Eye (tissue), 1 donor: ENCODE results near the gene PARVB.
A peak's percentile ranks its signal among the peaks of the same experiment; 100 is the strongest.

Experiments used
- DNase-seq: peaks from one replicate; pipeline ENCODE4 v3.0.0-alpha.2; 2015

Gene PARVB

DNA sequence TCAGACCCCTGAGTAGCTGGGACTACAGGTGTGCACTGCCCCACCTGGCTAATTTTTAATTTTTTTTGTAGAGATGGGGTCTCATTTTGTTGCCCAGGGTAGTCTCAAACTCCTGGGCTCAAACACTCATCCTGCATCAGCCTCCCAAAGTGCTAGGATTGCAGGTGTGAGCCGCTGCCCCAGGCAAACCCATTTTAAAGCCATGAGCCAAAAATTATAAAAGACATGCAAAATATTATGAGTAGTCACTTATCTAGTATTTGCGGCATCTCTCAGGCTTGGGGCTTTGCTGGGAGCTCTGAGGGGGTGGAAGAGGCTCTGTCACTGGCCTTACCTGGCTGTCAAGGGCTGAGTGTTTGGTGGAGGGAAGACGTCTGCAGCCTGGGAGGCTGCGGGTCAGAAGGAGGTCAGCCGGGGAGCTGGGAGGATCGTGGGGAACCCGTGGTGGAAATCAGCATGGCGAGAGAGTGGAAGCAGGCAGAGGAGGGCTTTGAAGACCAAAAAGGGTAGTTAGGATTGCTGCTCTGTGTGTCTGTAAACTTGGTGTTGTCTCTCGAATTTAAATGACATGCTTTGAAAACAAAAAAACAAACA lies 87.6 kb downstream of the PARVB start:
- DNase-seq = no peak

DNA sequence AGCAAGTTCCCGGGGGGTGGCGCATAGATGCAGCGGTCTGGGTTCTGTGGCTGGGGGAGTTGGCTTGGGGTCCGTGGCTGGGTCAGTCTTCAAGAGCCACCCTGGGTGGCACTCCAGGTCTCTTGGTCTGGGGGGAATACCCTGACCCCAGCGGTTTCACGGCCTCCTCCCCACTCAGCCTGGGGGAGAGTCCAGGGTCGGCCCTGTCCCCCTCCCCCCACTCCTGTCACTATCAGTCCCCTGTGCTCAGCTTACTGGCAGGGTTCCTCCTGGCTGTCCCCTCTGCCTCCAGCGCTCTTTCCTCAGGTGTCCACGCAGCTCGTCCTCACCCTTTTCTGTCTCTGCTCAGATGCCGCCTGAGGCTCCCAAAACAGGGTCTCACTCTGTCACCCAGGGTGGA lies 88.1 kb downstream of the PARVB start:
- DNase-seq = no peak

DNA sequence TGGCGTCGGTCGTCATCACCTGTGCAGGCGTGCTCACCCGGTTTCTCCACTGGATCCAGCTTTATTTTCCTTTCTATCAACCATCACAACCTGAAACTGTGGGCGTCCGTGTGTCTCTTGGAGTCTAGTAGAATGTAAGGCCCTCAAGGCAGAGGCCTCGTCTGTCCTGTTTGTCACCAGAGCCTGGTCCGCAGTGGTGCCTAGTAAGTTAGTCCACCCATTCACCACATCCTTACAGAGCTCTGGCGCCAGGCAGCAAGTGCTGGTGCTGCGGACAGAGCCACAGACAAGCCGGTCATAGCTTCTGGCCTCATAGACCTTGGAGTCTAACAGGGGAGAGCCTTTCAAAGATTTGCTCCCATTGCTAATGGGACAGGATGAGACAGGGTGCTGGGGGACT lies 92.2 kb downstream of the PARVB start:
- no peak for DNase-seq

DNA sequence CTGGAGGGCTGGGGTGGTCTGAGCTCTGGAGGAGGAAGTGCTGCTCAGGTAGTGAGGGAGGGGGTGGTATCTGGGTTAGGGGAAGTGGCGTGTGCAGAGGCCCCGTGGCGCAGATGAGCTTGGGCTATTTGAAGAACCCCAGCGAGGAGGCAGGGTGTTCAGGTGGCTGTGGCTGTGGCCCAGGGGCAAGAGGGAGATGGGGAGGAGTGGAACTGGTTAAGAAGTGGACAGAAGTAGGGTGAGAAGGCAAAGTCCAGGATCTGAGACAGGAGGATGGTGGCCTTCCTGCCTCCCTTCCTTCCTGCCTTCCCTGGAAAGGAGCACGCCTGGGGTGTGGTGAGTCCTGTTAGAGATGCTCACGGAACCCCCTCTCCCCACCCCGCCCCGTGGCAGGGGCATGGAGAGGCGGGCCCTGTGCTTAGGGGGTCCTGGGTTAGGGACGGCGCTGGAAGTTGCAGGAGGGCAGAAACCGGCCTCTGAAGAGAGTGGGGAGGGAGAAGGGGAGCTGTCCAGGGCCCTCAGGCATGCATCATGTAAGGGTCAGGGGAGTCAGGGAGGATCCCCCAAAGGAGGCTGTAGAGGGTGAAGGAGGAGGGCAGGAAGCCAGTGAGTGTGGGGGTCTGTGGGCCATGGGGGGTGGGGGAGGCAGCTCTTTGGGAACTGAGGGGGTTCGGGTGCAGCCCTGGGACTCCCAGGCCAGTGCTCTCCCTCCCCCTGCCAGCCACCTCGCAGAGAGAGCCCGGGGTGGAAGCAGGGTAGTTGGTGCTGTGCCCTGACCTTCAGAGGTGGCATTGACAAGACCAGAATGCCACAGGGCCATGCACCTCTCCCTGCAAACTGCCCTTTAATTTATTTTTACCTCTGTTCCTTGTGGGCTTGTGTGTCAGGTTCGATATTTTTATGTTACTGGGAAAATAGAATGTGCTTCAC lies 92.9 kb downstream of the PARVB start:
- no peak for DNase-seq

DNA sequence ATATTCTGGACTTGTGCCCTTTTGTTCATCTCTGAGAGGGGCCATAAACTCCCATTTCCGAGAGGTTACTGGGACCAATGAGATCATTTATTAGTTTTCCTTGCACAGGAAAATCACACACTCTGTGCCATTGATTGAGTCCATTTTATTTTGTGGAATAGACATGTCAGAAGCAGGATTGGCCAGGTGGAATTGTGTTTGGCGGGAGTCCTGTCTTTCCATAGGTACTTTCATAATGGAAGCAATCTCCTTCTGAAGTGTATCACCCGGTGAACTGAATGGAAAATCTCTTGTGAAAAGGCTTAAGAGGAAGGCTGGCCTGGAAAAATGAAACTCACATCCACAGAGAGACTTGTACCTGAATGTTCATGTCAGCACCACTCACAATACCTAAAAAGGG lies 93.6 kb downstream of the PARVB start:
- DNase-seq = no peak

DNA sequence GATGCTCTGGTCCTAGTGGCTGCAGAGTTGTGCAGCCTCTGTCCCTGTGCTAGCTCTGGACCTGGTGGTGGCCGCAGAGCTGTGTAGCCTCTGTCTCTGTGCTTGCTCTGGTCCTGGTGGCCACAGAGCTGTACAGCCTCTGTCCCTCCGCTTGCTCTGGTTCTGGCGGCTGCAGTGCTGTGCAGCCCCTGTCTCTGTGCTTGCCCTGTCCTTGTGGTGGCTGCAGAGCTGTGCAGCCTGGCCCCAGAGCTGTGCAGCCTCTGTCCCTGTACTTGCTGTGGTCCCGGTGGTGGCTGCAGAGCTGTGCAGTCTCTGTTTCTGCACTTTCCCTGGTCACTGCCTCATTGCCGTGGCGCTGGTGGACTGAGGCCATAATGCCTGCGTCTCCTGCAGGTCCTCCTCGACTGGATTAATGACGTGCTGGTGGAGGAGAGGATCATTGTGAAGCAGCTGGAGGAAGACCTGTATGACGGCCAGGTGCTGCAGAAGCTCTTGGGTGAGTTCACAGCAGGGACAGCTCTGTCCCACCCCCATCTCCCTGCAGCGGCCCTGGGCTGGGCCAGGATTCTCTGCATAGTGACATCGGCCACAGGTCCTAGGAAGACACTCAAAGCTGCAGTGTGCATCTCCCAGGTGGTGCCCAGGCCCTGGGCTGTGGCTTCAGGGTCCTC lies 94.7 kb downstream of the PARVB start:
- DNase-seq = no peak

DNA sequence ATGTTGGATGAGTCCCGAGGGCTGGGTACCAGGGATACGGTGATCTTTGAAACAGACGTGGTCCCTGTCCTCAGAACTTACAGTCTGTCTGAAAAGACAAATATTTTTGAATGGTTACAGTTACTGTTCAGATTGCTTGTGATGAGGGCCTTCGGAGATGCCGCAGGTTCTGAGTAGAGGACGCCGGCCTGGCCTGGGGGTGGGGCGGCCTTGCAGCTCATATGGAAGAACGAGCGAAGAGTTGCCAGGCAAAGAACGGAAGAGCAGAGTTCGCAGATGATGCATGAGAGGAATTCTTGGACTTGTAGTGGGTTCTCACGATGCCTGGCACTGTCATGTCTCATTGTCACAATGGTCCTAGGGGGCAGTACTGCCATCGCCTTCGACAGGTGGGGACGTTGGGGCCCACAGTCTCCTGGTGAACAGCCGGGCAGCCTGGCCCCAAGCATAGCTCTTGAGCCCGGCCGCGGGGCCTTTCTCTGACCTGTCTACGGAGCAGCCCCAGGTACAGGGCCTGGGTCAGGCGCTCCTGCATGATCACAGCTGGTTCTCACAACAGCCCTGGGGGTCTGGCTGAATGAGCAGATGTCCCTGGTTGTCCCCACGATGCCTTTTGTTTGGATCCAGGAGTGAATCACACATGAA lies 95.7 kb downstream of the PARVB start:
- DNase-seq = no peak

DNA sequence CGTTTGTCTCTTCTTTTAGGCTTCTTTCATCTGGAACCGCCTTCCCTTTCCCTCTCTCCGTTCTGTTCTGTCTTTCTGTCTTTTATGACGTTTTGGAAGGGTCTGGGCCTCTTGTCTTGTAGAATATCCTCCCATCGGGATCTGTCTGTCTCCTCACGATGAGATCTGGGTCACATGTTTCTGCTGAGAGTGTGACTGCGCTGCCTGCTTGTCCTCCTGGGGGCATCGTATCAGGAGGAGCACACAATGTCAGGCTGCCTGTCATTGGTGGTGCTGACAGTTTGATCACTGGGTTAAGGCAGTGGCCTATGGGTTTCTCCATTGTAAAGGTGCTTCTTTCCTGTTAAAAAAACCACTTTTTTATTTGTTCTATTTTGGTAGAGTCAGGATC lies 96.2 kb downstream of the PARVB start:
- no peak for DNase-seq

DNA sequence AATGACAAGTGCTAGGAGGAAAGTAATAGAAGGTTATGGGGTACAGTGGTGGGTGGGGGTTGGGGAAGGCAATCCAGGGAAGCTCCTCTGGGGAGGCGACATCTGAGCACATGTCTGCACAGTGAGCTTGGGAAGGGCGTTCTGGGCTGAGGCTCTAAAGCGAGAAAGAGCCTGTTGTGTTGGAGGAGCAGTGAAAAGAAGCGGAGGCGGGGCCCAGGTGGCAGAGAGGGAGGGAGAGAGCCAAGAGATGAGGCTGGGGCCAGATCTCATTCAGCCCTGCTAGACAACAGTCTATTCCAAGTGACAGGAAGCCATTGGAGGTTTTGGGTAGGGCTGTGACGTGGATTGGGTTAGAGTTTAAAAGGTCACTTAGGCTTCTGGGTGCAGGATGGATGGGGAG lies 101.3 kb downstream of the PARVB start:
- no peak for DNase-seq

DNA sequence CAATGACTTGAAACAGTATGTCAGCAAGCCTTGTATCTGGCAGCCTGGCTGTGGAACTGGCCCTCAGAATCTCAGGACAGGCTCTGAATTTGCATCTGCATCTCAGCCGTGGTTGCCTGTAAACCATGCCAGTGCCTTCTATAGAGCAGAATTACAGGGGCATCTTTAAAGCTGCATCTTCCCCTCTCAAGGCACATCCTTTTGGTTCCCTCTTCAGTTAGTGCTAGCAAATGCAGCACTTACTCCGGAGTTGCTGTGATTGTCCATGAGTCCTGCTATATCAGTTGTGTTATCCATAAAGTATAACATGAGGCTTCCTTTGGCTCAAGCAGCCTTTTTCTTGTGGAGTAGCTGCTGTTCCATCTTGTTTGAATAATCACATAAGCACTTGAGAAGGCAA lies 102.7 kb downstream of the PARVB start:
- no peak for DNase-seq

DNA sequence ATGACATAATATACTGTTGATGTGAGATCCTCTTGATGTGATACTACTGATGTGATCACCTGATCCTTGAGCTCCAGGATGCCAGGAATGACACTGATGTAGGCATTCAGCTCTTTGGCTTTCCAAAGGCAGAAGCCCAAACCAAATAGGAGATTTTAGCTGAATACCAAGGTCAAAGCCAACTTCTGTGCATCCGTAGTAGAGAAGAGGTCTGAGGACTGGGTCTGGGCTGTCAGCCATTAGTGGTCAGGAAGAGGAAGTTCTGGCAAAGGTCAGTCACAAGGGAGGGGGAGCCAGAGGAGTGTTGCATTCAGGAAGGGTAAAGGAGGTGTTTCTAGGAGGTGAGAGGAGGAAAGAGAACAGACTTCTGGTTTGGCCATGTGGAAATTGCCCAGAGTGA lies 103.3 kb downstream of the PARVB start:
- no peak for DNase-seq

DNA sequence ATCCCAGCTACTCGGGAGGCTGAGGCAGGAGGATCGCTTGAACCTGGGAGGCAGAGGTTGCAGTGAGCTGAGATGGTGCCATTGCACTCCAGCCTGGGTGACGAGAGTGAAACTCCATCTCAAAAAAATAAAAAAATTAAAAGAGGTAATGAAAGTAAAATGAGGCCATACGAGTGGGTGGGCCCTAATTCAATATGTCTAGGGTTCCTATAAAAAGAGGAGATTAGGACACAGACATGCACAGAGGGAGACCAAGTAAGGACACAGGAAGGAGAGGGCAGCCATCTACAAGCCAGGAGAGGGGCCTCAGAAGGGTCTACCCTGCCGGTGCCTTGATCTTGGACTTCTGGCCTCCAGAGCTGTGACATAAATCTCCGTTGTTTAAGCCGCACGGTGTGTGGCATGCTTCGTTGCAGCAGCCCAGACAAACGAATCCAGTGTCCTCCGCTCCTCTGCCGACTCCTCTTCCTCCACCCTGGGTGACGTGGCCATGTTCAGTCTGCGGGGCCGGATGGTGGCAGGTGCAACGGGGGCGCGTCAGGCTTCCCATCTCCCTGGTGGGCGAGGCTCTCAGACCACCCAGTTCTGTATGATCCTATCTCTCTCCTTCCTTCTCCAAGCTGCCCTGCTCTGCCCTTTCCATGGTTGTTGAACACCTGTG lies 105.0 kb downstream of the PARVB start:
- DNase-seq = peak; percentile 45

DNA sequence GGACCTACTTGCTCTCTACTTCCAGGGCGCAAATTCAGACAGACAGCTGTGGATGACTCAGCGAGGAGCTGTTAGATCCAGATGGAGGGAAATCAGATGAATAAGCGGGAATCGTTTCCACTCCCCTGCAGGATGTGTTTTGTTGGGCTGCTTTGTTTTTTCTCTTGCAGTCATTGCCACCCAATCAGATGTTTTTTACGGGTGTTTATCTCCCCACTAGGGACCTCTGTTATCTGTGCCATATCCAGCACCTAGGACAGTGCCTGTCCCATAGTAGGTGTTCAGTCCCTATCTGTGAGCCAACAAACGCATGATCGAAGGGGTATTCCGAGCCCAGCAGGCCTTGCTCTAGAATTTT lies 105.5 kb downstream of the PARVB start:
- DNase-seq = peak; percentile 65

DNA sequence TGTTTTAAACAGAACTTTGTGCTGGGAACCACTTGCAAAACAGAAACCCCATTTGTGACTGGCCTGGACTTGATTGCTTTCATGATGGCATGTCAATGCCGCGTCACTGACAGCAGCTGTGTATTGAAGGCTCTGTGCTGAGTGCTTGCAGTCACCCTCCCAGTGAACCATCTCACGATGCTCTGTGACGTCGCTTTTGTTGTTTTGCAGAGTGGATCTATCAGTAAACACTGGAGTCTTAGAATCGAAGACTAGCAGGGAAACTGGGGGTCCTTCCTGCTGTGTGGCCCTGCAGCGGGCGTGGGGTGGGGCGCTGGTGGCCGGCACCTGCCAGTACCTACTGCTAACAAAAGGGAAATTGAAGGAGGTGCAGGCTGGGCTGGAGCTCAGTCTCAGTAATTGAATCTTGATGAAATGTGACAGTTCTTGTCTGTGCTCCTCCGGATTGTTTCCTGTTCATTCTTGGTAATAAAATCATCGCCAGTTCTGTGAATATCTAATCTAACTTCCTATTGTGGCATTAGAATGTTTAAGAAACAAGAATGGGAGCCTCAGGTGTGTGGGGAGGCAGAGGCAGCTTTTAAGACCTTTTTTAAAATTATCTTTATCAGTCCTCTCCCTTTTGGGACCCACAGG lies 106.1 kb downstream of the PARVB start:
- DNase-seq = peak; percentile 90

DNA sequence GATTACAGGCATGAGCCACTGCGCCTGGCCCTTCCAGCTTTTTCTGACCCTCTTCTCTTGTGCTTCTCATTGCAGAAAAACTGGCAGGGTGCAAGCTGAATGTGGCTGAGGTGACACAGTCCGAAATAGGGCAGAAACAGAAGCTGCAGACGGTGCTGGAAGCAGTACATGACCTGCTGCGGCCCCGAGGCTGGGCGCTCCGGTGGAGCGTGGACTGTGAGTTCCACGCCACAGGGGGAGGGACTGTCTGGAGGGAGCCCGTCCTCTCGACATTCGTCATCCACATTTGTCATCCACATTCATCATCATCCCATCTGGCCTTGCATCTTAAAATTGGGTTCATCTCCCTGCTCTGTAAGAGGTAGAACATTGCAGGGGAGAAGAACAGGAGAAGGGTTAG lies 107.3 kb downstream of the PARVB start:
- DNase-seq = no peak

DNA sequence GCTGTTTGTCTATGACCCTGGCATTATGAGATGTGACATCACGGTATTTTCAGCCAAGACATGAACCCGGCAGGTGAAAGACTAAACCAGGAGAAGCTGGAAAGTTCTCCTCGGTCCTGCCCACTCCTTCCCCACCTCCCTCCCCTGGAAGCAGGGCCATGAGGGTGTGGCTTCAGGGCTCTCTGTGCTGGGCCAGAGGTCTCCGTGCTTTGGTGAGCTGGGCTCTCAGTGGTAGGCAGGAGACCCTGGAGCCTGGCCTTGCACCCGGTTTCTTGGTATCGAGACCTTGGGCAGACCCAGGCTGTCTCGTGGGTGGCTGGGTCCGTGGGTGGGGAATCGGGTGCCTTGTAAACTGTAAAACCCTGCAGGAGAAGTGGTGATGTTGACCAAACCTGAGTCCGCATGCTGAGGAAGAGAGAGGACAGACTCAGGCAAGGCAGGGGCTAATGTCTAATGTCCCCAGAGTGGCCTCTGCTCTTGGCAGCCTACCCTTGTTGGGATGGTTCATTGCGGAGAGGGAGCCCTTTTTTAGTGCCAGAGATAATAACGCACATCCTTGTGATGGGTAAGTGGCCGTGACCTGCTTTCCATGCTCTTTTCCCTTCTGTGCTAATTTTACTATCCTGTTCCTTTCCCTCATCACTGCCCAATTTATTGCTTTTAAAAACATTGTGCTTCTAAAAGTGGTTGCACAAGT lies 108.0 kb downstream of the PARVB start:
- no peak for DNase-seq

DNA sequence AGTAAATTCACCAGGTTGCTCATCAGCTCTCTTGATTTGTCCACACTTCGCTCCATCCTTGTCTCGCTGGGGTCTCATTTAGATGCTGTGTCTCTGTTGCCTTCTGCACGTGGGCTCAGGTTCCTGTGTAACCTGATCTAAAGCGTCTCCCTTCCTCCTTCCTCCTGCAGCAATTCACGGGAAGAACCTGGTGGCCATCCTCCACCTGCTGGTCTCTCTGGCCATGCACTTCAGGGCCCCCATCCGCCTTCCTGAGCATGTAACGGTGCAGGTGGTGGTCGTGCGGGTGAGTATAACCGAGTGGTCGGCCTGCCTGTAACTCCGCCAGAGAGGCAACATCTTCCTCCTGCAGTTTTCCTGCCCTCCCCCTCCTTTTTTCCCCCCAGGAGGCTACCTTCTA lies 108.6 kb downstream of the PARVB start:
- no peak for DNase-seq

DNA sequence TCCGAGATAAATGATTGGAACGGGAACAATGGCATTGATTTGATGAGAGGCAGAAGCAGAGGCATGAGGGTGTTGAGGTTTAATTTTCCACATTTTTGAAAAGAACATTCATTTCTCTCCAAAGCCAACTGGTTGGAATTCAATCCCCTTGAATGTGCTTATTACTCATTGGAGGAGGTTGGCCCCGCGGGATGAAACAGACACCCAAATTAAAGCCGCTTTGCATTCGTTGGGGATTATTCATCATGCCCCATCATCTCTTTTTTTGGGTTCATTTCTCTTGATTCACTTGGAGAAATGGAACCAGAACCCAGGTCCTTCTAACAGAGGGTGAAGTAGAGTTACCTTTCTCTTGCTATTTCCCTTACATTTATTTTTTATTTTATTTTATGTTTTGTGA lies 109.1 kb downstream of the PARVB start:
- no peak for DNase-seq

DNA sequence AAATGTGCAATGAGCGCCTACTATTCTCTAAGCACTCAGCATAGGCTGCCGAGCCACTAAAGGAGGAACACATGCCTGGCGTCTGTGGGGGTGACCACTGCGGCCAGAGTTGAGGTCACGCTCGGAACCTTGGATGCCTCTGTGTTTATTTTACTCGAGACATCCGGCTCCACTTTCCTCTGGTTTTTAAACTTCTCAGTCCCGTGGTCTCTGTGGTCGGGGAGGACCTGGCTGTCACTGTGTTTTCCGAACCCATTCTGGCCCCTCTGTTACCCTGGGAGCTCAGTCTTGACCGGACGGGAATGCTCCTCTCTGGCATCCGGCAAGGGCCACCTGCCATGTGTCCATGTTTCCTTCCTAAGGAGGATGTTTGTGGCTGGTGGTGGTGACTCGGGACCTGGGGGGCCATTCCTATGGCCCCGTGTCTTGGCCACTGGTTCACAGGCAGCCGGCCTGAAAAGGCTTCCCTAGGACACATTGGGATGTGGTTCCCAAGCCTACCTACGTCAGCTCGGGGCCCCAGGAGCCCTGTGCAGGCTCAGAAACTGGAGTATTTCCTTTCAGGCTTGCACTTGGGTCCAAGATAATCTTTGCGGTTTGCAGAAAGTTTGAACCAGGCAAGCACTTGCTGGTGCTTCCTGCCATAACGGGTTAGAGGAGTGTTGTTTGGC lies 109.9 kb downstream of the PARVB start:
- DNase-seq = no peak

DNA sequence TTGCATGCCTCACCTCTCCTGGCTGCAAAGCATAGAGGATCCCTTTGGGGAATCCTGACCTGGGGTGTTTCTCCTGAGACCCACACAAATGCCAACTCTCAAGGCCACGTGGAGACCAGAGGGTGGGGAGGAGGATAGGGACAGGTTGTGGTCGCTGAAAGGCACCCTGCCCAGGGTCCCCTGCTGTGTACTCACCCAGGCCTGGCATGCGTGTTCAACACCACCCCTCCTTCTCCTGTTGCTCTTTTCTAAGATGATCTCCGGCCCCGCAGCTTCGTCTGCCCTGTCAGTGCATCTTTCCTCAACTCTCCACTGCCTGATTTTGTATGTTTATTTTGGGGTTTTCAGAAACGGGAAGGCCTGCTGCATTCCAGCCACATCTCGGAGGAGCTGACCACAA lies 112.0 kb downstream of the PARVB start:
- no peak for DNase-seq

DNA sequence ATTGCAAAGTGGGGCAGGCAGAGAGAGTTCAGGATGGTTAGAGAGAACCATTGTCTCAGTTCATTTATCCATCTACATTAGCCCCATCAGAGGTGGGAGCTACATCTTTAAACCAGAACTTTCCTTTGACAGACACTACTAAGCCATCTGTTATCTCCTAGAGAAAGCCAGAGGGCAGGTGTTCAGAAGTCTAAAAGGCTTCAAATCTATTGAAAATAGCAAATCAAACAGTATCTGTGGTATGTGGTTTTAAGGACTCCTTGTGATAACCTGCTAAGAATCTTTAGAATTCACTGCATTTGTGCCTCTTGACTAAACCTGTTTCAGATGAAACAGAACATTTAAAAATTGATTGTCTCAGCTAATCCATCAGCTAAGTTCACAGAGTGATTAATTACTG lies 112.7 kb downstream of the PARVB start:
- DNase-seq = no peak
